Astrocyte (in vitro differentiated cells and primary cell): Measurements from ENCODE around the gene LY9.

Source experiments
- CTCF ChIP-seq: IDR thresholded peaks from 2 replicates; pipeline ENCODE4 v1.5.1; 2011; ENCODE audit warnings: low read depth, mild to moderate bottlenecking, inconsistent platforms, low read length, moderate library complexity; ENCODE audit not compliant: insufficient read depth
- EZH2 ChIP-seq: IDR thresholded peaks from 2 replicates; pipeline ENCODE4 v1.6.1; 2012; ENCODE audit warnings: mild to moderate bottlenecking, low read length, inconsistent platforms; ENCODE audit not compliant: insufficient read depth

GRCh38 chr1:160808289-160808688 lies 12.3 kb downstream of the LY9 start:
- TF ChIP-seq CTCF (no peak), EZH2 (no peak)
